HG02840 (cell line): ENCODE results near the gene ZNF254.
"Not testable (repeated sequence)": the region's sequence is repeated elsewhere in the genome, so short reads cannot be mapped to it uniquely, and the experiment has no call there.

Experiments used
- ATAC-seq: cut with Tn5 transposase; IDR thresholded peaks from one replicate; pipeline ENCODE4 v1.9.1; 2021; ENCODE audit warnings: mild to moderate bottlenecking, moderate library complexity, moderate number of reproducible peaks; ENCODE audit not compliant: unreplicated experiment, low FRiP score

Gene ZNF254

GRCh38 chr19:24086974-24087595 is at the start of gene ZNF254:
Gene ZNF254 (plus strand): TSS chr19:24087187. CDS start chr19:24087308, 121 bp downstream.
- peak; percentile 97 for ATAC-seq

GRCh38 chr19:24040621-24041020 is 46.4 kb upstream of the ZNF254 start:
- ATAC-seq = no peak

GRCh38 chr19:24041326-24041725 is 45.7 kb upstream of the ZNF254 start:
- not testable (repeated sequence) for ATAC-seq

- ATAC-seq = no peak
These were observed 40.4 kb upstream of the ZNF254 start for GRCh38 chr19:24046550-24046949.

GRCh38 chr19:24048261-24048660 is 38.7 kb upstream of the ZNF254 start:
- ATAC-seq = no peak

GRCh38 chr19:24049537-24049936 is 37.5 kb upstream of the ZNF254 start:
- ATAC-seq = no peak

- no peak for ATAC-seq
These were observed 35.5 kb upstream of the ZNF254 start for GRCh38 chr19:24051516-24051915.

GRCh38 chr19:24052811-24053210 is 34.2 kb upstream of the ZNF254 start:
- ATAC-seq = no peak

GRCh38 chr19:24053601-24054000 is 33.4 kb upstream of the ZNF254 start:
- no peak for ATAC-seq

GRCh38 chr19:24054044-24054935 is 32.7 kb upstream of the ZNF254 start:
- ATAC-seq = no peak

- no peak for ATAC-seq
These were observed 31.4 kb upstream of the ZNF254 start for GRCh38 chr19:24055548-24055947.

GRCh38 chr19:24057144-24057543 is 29.8 kb upstream of the ZNF254 start:
- ATAC-seq = no peak

- no peak for ATAC-seq
These were observed 27.3 kb upstream of the ZNF254 start for GRCh38 chr19:24059563-24060295.

GRCh38 chr19:24060687-24061356 is 26.2 kb upstream of the ZNF254 start:
- no peak for ATAC-seq

GRCh38 chr19:24062190-24062589 is 24.8 kb upstream of the ZNF254 start:
- ATAC-seq = no peak

GRCh38 chr19:24063295-24063694 is 23.7 kb upstream of the ZNF254 start:
- ATAC-seq = no peak

GRCh38 chr19:24064175-24064574 is 22.8 kb upstream of the ZNF254 start:
- no peak for ATAC-seq

- ATAC-seq = no peak
These were observed 21.7 kb upstream of the ZNF254 start for GRCh38 chr19:24065243-24065642.

GRCh38 chr19:24065865-24066604 is 21.0 kb upstream of the ZNF254 start:
- no peak for ATAC-seq
